Hepatocyte (in vitro differentiated cells): ENCODE data around the gene RHOBTB3.

Experiments
- EZH2 ChIP-seq: fragments of 200-600 bp; sonication (generic); IDR thresholded peaks from 2 replicates; pipeline ENCODE4 v1.6.1; 2016; ENCODE audit warnings: antibody characterized with exemption, mild to moderate bottlenecking, borderline replicate concordance
- EZH2phosphoT487 ChIP-seq: fragments of 200-600 bp; sonication (generic); IDR thresholded peaks from one replicate; pipeline ENCODE4 v1.6.1; 2018; ENCODE audit warnings: antibody characterized with exemption, mild to moderate bottlenecking, low read depth, moderate library complexity; ENCODE audit not compliant: unreplicated experiment, severe bottlenecking
- TF ChIP-seq, protein P1 (sequence below): fragments of 200-600 bp; sonication (generic); IDR thresholded peaks from 2 replicates; pipeline ENCODE4 v1.5.1; 2016; ENCODE audit warnings: antibody characterized with exemption, mild to moderate bottlenecking; ENCODE audit not compliant: poor library complexity

DNA sequence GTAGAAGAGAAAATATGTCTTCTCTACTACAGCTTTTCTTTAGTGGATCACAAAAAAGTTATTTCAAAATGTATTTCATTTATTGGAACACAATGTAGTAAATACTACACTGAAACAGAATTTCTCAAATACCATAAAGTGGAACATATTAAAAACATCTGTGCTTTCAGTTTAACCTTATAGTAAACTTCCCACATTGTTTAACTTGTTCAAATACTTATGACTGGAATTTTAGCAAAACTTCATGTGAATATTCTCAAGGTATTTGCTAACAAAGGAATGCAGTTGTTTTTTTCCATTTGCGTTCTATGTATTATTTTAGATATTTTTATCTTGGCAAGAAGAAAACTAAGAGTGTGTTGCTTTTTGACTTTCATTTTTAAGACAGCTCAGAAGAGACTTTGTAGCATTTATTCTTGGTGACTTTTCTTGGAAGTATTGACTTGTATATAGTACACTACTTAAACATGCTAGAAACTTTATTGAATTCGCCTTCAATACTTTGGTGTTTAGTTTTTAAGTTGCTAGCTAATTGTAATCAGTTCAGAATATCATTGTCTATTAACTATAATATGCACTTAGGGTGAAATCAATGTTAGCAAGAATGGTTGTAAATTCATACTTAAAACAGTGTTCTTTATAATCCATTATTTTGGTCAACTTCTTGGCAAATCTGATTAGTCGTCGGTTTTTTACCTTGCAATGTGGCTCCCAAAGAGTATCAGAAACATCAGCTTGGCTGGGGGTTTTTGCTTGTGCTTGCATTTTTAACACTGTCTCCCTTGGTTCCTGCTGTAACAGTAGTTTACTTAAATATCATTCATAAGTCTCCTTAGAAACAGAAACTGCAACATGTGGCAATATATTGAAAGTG is 5.0 kb upstream of the RHOBTB3 start:
- TF ChIP-seq, protein P1, sequence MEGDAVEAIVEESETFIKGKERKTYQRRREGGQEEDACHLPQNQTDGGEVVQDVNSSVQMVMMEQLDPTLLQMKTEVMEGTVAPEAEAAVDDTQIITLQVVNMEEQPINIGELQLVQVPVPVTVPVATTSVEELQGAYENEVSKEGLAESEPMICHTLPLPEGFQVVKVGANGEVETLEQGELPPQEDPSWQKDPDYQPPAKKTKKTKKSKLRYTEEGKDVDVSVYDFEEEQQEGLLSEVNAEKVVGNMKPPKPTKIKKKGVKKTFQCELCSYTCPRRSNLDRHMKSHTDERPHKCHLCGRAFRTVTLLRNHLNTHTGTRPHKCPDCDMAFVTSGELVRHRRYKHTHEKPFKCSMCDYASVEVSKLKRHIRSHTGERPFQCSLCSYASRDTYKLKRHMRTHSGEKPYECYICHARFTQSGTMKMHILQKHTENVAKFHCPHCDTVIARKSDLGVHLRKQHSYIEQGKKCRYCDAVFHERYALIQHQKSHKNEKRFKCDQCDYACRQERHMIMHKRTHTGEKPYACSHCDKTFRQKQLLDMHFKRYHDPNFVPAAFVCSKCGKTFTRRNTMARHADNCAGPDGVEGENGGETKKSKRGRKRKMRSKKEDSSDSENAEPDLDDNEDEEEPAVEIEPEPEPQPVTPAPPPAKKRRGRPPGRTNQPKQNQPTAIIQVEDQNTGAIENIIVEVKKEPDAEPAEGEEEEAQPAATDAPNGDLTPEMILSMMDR, result no peak
- no peak for TF ChIP-seq EZH2phosphoT487
- TF ChIP-seq EZH2, result no peak
